ENCODE data around the gene SNX18.

The SNX18 gene

GRCh38 chr5:54514841-54515432 lies 2.6 kb upstream of the SNX18 start:
- Mint-ChIP-seq H3K36me3 (no peaks in the 10 kb centered on the region), H3K4me1 (peaks cover 19% of the 10 kb centered on the region), H3K9me3 (no peaks in the 10 kb centered on the region), H3K27ac (no peak overlapping the region), H3K27me3 (no peaks in the 10 kb centered on the region), H3K4me3 (no peak overlapping the region)

DNA sequence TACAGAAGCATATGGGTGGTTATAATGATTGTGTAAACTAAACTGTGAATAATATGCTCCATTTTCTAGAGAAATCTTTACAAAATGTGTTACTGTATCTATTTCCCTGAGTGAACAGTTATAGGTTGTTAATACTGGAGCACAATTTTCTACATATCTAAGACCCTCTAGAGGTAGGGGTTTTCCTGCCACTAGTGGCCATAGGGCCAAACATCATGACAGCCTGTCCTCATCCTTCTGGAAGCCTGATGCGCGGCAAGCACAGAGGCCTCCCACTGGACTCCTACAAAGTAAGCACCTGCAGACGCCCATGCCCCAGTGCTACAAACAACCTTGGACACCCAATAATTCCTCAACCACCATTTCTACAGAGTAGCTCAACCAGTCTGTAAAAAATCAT lies 1.9 kb upstream of the SNX18 start:
- Mint-ChIP-seq H3K27me3 (no peaks in the 10 kb centered on the region), H3K9me3 (no peaks in the 10 kb centered on the region), H3K27ac (no peak overlapping the region)

DNA sequence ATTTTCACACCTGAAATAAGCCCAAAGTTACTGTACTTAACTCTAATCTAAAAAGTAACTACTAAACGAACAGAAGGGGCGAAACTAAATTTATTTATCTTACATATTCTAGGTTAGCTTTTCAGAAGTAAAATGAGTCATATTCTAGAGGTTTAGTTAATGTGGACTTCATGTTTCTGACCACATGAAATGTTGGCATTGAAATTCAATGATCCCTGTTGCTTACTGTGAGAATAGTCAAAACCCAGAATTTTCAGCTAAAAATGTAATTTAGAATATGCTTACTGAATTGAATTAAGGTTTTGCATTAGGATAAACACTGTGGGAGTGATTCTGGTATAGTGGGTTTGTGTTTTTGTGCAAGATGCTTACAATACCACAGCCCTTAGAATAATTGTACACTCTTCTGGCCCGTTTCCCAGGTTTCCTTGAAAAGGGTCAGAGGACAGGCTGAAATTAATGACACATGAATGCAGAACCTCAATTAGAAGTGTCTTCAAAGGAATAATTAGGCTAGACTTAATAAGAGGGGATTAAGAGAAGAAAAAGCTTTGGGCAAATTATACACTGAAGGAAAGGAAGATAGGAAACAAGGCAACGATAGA lies 1.4 kb upstream of the SNX18 start:
- Mint-ChIP-seq H3K27ac (no peak overlapping the region), H3K27me3 (no peaks in the 10 kb centered on the region)

More for the DNA sequence above, 1.9 kb upstream of the SNX18 start:
- no peaks in the 10 kb centered on the region for H3K36me3 Mint-ChIP-seq
- peaks cover 26% of the 10 kb centered on the region for H3K4me1 Mint-ChIP-seq
- H3K4me3 Mint-ChIP-seq: no peak overlapping the region

GRCh38 chr5:54517174-54517511 lies 416 bp upstream of the SNX18 start:
- no peak overlapping the region for H3K27ac Mint-ChIP-seq
- peak overlapping the region; percentile 79 for H3K4me3 Mint-ChIP-seq
- peaks cover 41% of the 10 kb centered on the region for H3K4me1 Mint-ChIP-seq
- H3K36me3 Mint-ChIP-seq: no peaks in the 10 kb centered on the region
- no peaks in the 10 kb centered on the region for H3K9me3 Mint-ChIP-seq
- no peaks in the 10 kb centered on the region for H3K27me3 Mint-ChIP-seq

More for the DNA sequence above, 1.4 kb upstream of the SNX18 start:
- no peaks in the 10 kb centered on the region for H3K36me3 Mint-ChIP-seq
- no peaks in the 10 kb centered on the region for H3K9me3 Mint-ChIP-seq
- peaks cover 31% of the 10 kb centered on the region for H3K4me1 Mint-ChIP-seq
- no peak overlapping the region for H3K4me3 Mint-ChIP-seq

GRCh38 chr5:54518146-54518817 lies 723 bp downstream of the SNX18 start:
- Mint-ChIP-seq H3K36me3 (peaks cover 1% of the 10 kb centered on the region), H3K4me3 (peak overlapping the region; percentile 97), H3K27me3 (no peaks in the 10 kb centered on the region), H3K9me3 (no peaks in the 10 kb centered on the region), H3K4me1 (peaks cover 42% of the 10 kb centered on the region), H3K27ac (peak overlapping the region; percentile 17)

- no peaks in the 10 kb centered on the region for H3K27me3 Mint-ChIP-seq
- H3K9me3 Mint-ChIP-seq: no peaks in the 10 kb centered on the region
- peaks cover 42% of the 10 kb centered on the region for H3K4me1 Mint-ChIP-seq
- peak overlapping the region; percentile 17 for H3K27ac Mint-ChIP-seq
- peak overlapping the region; percentile 97 for H3K4me3 Mint-ChIP-seq
- peaks cover 1% of the 10 kb centered on the region for H3K36me3 Mint-ChIP-seq
These were observed 1.4 kb downstream of the SNX18 start for GRCh38 chr5:54518818-54519508.

- peaks cover 42% of the 10 kb centered on the region for H3K4me1 Mint-ChIP-seq
- H3K4me3 Mint-ChIP-seq: peak overlapping the region; percentile 97
- H3K9me3 Mint-ChIP-seq: no peaks in the 10 kb centered on the region
- peak overlapping the region; percentile 52 for H3K27ac Mint-ChIP-seq
- no peaks in the 10 kb centered on the region for H3K27me3 Mint-ChIP-seq
- H3K36me3 Mint-ChIP-seq: peaks cover 1% of the 10 kb centered on the region
These were observed 1.9 kb downstream of the SNX18 start for GRCh38 chr5:54519509-54519876.

DNA sequence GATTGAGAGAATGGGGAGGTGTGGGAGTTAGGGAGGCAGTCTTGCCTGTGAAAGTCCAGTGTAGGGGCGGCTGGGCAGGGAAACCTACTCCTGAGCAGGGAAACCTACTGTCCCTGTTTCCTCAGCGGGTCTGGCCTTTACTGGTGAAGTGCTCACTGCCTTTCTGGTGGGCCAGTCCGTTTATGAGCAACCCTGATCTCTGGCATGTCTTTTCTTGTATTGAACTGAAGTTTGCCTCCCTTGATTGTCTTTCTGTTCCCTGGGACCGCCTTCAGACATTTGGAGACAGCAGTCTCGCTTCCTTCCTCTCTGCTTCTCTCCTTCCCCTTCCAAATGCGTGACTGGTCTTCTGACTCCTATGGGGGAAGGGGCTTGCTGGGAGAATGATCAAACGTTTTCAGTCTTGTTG lies 2.9 kb downstream of the SNX18 start:
- no peaks in the 10 kb centered on the region for H3K27me3 Mint-ChIP-seq
- H3K4me3 Mint-ChIP-seq: peak overlapping the region; percentile 97
- H3K27ac Mint-ChIP-seq: peak overlapping the region; percentile 0
- peaks cover 1% of the 10 kb centered on the region for H3K36me3 Mint-ChIP-seq
- H3K9me3 Mint-ChIP-seq: no peaks in the 10 kb centered on the region
- H3K4me1 Mint-ChIP-seq: peaks cover 42% of the 10 kb centered on the region

- peaks cover 1% of the 10 kb centered on the region for H3K36me3 Mint-ChIP-seq
- no peaks in the 10 kb centered on the region for H3K9me3 Mint-ChIP-seq
- H3K4me1 Mint-ChIP-seq: peaks cover 42% of the 10 kb centered on the region
- H3K4me3 Mint-ChIP-seq: peak overlapping the region; percentile 97
- no peak overlapping the region for H3K27ac Mint-ChIP-seq
- no peaks in the 10 kb centered on the region for H3K27me3 Mint-ChIP-seq
These were observed 3.4 kb downstream of the SNX18 start for GRCh38 chr5:54520940-54521339.

DNA sequence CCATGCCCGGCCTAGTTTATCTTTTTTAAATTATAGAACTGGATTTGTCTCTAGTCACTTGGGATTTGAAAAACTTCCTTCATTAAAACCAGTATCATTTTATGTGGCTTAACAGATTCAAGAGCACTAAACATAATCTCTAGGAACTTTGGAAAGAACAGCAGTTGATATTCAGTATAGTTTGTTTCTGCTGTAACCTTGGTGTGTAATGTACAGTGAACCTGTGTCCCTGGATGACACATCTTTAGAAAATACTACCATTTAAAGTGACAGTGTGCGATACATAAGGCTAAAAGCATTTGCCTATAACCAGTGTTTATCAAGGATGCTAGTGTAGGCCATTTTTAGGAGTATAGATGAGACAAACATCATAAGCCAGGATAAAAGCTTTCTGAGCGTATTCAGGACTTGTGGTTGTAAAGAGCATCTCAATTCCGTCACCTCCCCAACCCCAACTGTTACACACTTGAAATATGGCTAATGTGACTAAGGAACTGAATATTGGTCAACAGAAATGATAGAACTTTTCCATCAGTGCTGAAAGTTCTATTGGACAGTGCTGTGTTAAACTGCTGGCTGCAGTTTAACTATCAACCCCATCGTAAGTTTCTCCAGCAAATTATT lies 4.4 kb downstream of the SNX18 start:
- Mint-ChIP-seq H3K4me3 (peak overlapping the region; percentile 97), H3K36me3 (peaks cover 1% of the 10 kb centered on the region), H3K9me3 (no peaks in the 10 kb centered on the region), H3K27ac (no peak overlapping the region), H3K27me3 (no peaks in the 10 kb centered on the region), H3K4me1 (peaks cover 41% of the 10 kb centered on the region)

- no peaks in the 10 kb centered on the region for H3K27me3 Mint-ChIP-seq
- peaks cover 1% of the 10 kb centered on the region for H3K36me3 Mint-ChIP-seq
- no peaks in the 10 kb centered on the region for H3K9me3 Mint-ChIP-seq
- peaks cover 37% of the 10 kb centered on the region for H3K4me1 Mint-ChIP-seq
- H3K4me3 Mint-ChIP-seq: peak overlapping the region; percentile 20
- peak overlapping the region; percentile 30 for H3K27ac Mint-ChIP-seq
These were observed 6.0 kb downstream of the SNX18 start for GRCh38 chr5:54523534-54523933.

DNA sequence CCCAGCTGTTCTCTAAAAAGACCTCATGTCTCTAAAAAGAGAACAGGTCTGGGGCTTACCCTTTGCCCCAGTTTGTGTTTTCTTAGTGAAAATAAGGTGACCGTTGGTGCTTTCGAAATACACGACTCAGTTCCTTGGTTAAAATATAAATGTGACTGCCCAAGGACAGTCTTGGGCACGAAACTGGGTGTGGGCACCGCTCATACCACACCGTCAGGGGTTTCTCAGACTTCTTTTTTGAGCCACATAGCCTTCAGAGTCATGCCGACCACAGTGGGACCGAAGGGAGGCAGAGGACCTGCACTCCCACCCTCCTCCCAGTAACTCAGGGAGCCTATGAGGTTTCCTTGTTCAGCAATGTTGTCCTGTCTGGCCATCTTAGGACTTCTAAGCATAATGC lies 6.5 kb downstream of the SNX18 start:
- Mint-ChIP-seq H3K27ac (no peak overlapping the region), H3K36me3 (peaks cover 1% of the 10 kb centered on the region), H3K4me3 (peak overlapping the region; percentile 31), H3K9me3 (no peaks in the 10 kb centered on the region), H3K27me3 (no peaks in the 10 kb centered on the region), H3K4me1 (peaks cover 32% of the 10 kb centered on the region)

- H3K4me1 Mint-ChIP-seq: peaks cover 25% of the 10 kb centered on the region
- no peaks in the 10 kb centered on the region for H3K27me3 Mint-ChIP-seq
- H3K27ac Mint-ChIP-seq: no peak overlapping the region
- H3K9me3 Mint-ChIP-seq: no peaks in the 10 kb centered on the region
- H3K36me3 Mint-ChIP-seq: peaks cover 1% of the 10 kb centered on the region
- H3K4me3 Mint-ChIP-seq: no peak overlapping the region
These were observed 7.1 kb downstream of the SNX18 start for GRCh38 chr5:54524704-54525103.

DNA sequence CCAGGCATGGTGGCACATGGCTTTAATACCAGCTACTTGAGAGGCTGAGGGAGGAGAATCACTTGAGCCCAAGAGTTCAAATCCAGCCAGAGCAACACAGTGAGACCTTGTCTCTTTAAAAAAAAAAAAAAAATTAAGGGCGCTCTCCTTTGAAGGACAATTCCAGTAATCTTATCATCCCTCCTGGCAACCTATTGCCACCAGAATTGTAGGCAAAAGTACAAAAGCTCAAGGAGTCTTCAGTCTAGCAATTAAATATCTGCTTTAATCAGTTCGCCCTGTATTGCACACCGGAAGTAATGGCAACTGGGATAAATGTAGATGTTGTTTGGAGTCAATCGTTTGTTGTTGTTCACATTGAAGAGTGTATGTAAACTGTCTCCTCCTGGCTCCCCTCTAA lies 7.7 kb downstream of the SNX18 start:
- Mint-ChIP-seq H3K4me1 (peaks cover 25% of the 10 kb centered on the region), H3K4me3 (no peak overlapping the region), H3K36me3 (peaks cover 1% of the 10 kb centered on the region), H3K27me3 (no peaks in the 10 kb centered on the region), H3K9me3 (no peaks in the 10 kb centered on the region), H3K27ac (no peak overlapping the region)

DNA sequence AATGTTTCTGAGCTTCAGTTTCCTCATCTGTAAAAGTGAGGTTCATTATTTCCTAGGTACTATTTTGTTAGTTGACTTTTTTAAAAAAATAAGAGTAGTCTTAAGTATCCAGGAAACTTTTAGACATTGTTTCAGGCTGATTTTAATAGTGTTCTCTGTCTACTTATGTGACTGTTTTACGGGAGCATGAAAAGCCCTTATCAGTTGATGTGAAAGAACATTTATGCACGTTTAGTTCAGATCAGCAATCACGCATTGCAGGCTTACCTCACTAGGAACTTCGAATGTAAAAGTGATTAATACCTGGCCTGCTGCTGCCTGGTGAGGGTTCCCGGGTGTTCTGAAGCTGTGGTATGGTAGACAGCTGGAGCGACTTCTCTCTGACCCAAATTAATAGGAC lies 8.1 kb downstream of the SNX18 start:
- H3K27me3 Mint-ChIP-seq: no peaks in the 10 kb centered on the region
- peaks cover 1% of the 10 kb centered on the region for H3K36me3 Mint-ChIP-seq
- H3K4me1 Mint-ChIP-seq: peaks cover 23% of the 10 kb centered on the region
- H3K9me3 Mint-ChIP-seq: no peaks in the 10 kb centered on the region
- no peak overlapping the region for H3K27ac Mint-ChIP-seq
- no peak overlapping the region for H3K4me3 Mint-ChIP-seq

All from activated naive CD4-positive, alpha-beta T cell treated with anti-CD3 and anti-CD28 coated beads, Interleukin-2, amount 50 U/mL, for 24 hours (primary cell).